Stomach (tissue), 9 donors: ENCODE measurements around the gene WNT11. TPM values are rescaled to one million over a fixed set of nuclear protein-coding genes. Genes with fewer than 3 reads are reported as not detected.
A peak's percentile ranks its signal among the peaks of the same experiment; 100 is the strongest.

Experiments
- DNase-seq, 2 donors: peaks; one replicate each; pipeline versions ENCODE4 v3.0.0 to v3.0.0-alpha.2; 2013 to 2019
- H3K27ac ChIP-seq, 5 donors: fragments of 200-600 bp in 4 of 5; sonication (generic) in 4 of 5; one replicate each; pipeline ENCODE4 v1.5.1; 2013 to 2019; ENCODE audit warnings: mild to moderate bottlenecking in 1 of 5, moderate library complexity in 1 of 5
- H3K27me3 ChIP-seq, 3 donors: fragments of 200-600 bp; sonication (generic); one replicate each; pipeline ENCODE4 v1.5.1; 2017 to 2019; ENCODE audit warnings: mixed run types in 1 of 3
- H3K36me3 ChIP-seq, 4 donors: fragments of 200-600 bp; sonication (generic); 1 replicate in 3 of 4; 2 replicates in 1 of 4; pipeline ENCODE4 v1.5.1; 2016 to 2019
- H3K4me1 ChIP-seq, 4 donors: fragments of 200-600 bp; sonication (generic); one replicate each; pipeline ENCODE4 v1.5.1; 2016 to 2019
- H3K4me3 ChIP-seq, 4 donors: fragments of 200-600 bp; sonication (generic) in 3 of 4; one replicate each; pipeline ENCODE4 v1.5.1; 2016 to 2019; ENCODE audit warnings: mild to moderate bottlenecking in 1 of 4
- H3K9me3 ChIP-seq, 4 donors: fragments of 200-600 bp; sonication (generic); one replicate each; pipeline ENCODE4 v1.5.1; 2016 to 2019
- CTCF ChIP-seq, 7 experiments: fragments of 450-650 bp in 4 of 7; fragments of 200-600 bp in 3 of 7; sonication (generic) in 3 of 7; IDR thresholded peaks; one replicate each; pipeline ENCODE4 v1.5.1; 2016 to 2019; ENCODE audit warnings: antibody characterized with exemption in 7 of 7, control low read depth in 2 of 7, mild to moderate bottlenecking in 1 of 7
- EP300 ChIP-seq: sonication (generic); formaldehyde crosslinking; IDR thresholded peaks from one replicate; pipeline ENCODE4 v1.6.1; 2017; ENCODE audit warnings: antibody characterized with exemption
- POLR2A ChIP-seq, 4 donors: fragments of 450-650 bp; IDR thresholded peaks; one replicate each; pipeline ENCODE4 v1.6.1; 2016; ENCODE audit warnings: antibody characterized with exemption in 4 of 4, control low read depth in 2 of 4, mild to moderate bottlenecking in 1 of 4, moderate library complexity in 1 of 4
- POLR2AphosphoS5 ChIP-seq, 3 donors: sonication (generic); formaldehyde crosslinking; IDR thresholded peaks; one replicate each; pipeline ENCODE4 v1.6.1; 2016; ENCODE audit warnings: antibody characterized with exemption in 3 of 3
- WGBS, 5 donors: extraction: QIAGEN DNeasy Blood & Tissue Kit in 3 of 5; methylation state at CpG; one replicate each; pipeline versions ENCODE4 v1.1.5 to v1.1.7; 2013 to 2018; 5-methylcytosine and 5-hydroxymethylcytosine counted together
- intact Hi-C: fragments of 100-400 bp; cut with DNase I; formaldehyde crosslinking; loops from one replicate; pipeline ENCODE4 v1.15.1; 2023; ENCODE audit warnings: low total_unique reads
- polyA plus RNA-seq, 3 donors: library from polyadenylated mRNA; stranded (reverse); fragments of 200-250 nt; gene quantifications; one replicate each; pipeline ENCODE4 v1.2.3, GENCODE V29; 2013
- total RNA-seq, 5 donors: library from RNA; depleted of rRNA; stranded (reverse); fragments of >200 nt; gene quantifications; one replicate each; pipeline versions ENCODE4 v1.1.0 to v1.2.3, GENCODE V29; 2014 to 2016
- donor health status: healthy with polysubstance abuse.
- donor health status: Bipolar disorder and iron deficiency.
- donor health status: healthy.

The WNT11 gene
- total and polyA plus RNA-seq, 8 donors: 0.12 to 96.7 (median 1.3) TPM; not detected in 2

- Histone ChIP-seq H3K4me3 (no peak overlapping the region), H3K9me3 (no peaks in the 10 kb centered on the region), H3K36me3 (no peaks in the 10 kb centered on the region), H3K4me1 (peaks cover 7 to 16% (median 12%) of the 10 kb centered on the region in 4 donors), H3K27ac (no peak overlapping the region), H3K27me3 (peaks cover 0 to 5% (median 4%) of the 10 kb centered on the region in 3 donors)
- TF ChIP-seq EP300 (no peak), CTCF (IDR thresholded peaks at IDR 0.05) (no peak), POLR2AphosphoS5 (IDR thresholded peaks at IDR 0.05) (no peak), POLR2A (IDR thresholded peaks at IDR 0.05) (no peak)
- intact Hi-C loops: loop anchor here (2.0 kb wide), 1 partner anchor 257 kb away; no protein-coding TSS in a partner anchor
- WGBS, 5 donors: 75 to 90% (median 85%) methylated on average over 6 of the region's 6 CpGs
- DNase-seq: no peak
Measured at GRCh38 chr11:76153571-76153923, 52.8 kb downstream of the WNT11 start.

- no peaks in the 10 kb centered on the region for H3K36me3 ChIP-seq
- peaks cover 7 to 16% (median 12%) of the 10 kb centered on the region in 4 donors for H3K4me1 ChIP-seq
- no peak for DNase-seq
- intact Hi-C loops: loop anchor here (2.0 kb wide), 1 partner anchor 256 kb away; no protein-coding TSS in a partner anchor
- 59 to 65% (median 61%) methylated on average over 12 to 13 of the region's 13 CpGs for WGBS, 5 donors
- peaks cover 0 to 5% (median 4%) of the 10 kb centered on the region in 3 donors for H3K27me3 ChIP-seq
- H3K27ac ChIP-seq: no peak overlapping the region
- peak overlapping the region; percentile 39 to 45 (median 42) for H3K4me3 ChIP-seq
- no peak for TF ChIP-seq POLR2A (IDR thresholded peaks at IDR 0.05)
- TF ChIP-seq EP300: no peak
- no peak for TF ChIP-seq POLR2AphosphoS5 (IDR thresholded peaks at IDR 0.05)
- no peak for TF ChIP-seq CTCF (IDR thresholded peaks at IDR 0.05)
- H3K9me3 ChIP-seq: no peaks in the 10 kb centered on the region
Measured at GRCh38 chr11:76152741-76153570, 53.3 kb downstream of the WNT11 start.

GRCh38 chr11:76152086-76152681 is 54.1 kb downstream of the WNT11 start:
- no peaks in the 10 kb centered on the region for H3K9me3 ChIP-seq
- no peaks in the 10 kb centered on the region for H3K36me3 ChIP-seq
- H3K27me3 ChIP-seq: peaks cover 0 to 5% (median 4%) of the 10 kb centered on the region in 3 donors
- DNase-seq: peak; percentile 90 to 93
- peaks cover 7 to 16% (median 12%) of the 10 kb centered on the region in 4 donors for H3K4me1 ChIP-seq
- TF ChIP-seq POLR2AphosphoS5 (IDR thresholded peaks at IDR 0.05) (peak in 1 of 3 donors; percentile 58), EP300 (no peak), CTCF (IDR thresholded peaks at IDR 0.05) (peak in 5 of 7 experiments; percentile 89 to 97 (median 93)), POLR2A (IDR thresholded peaks at IDR 0.05) (no peak)
- no peak overlapping the region for H3K27ac ChIP-seq
- WGBS, 5 donors: 11 to 18% (median 13%) methylated on average over 24 to 30 of the region's 30 CpGs
- peak overlapping the region; percentile 39 to 45 (median 42) for H3K4me3 ChIP-seq
- intact Hi-C loops: loop anchor here (2.0 kb wide), 1 partner anchor 255 kb away; no protein-coding TSS in a partner anchor

GRCh38 chr11:76151556-76152085 is 54.7 kb downstream of the WNT11 start:
- DNase-seq: no peak
- Histone ChIP-seq H3K4me1 (peaks cover 7 to 16% (median 12%) of the 10 kb centered on the region in 4 donors), H3K36me3 (no peaks in the 10 kb centered on the region), H3K27ac (no peak overlapping the region), H3K4me3 (peak overlapping the region in 1 of 4 donors; percentile 41), H3K27me3 (peaks cover 0 to 5% (median 4%) of the 10 kb centered on the region in 3 donors), H3K9me3 (no peaks in the 10 kb centered on the region)
- intact Hi-C loops: loop anchor here (2.0 kb wide), 1 partner anchor 255 kb away; no protein-coding TSS in a partner anchor
- TF ChIP-seq POLR2AphosphoS5 (IDR thresholded peaks at IDR 0.05) (no peak), POLR2A (IDR thresholded peaks at IDR 0.05) (no peak), CTCF (IDR thresholded peaks at IDR 0.05) (no peak), EP300 (no peak)
- WGBS, 5 donors: 70 to 73% (median 72%) methylated on average over 5 of the region's 5 CpGs
